LNCaP clone FGC (cell line): ENCODE results near the gene PCP4.
A peak's percentile ranks its signal among the peaks of the same experiment; 100 is the strongest.

Experiments used
- DNase-seq: peaks from one replicate; pipeline ENCODE4 v3.0.0-alpha.2; 2011; ENCODE audit warnings: low read depth
- H3K4me3 ChIP-seq: 2 replicates; pipeline ENCODE4 v1.5.1; 2011; ENCODE audit warnings: mild to moderate bottlenecking, low read depth, low read length, control low read depth
- TF ChIP-seq, protein P1 (sequence below): IDR thresholded peaks from 2 replicates; pipeline ENCODE4 v1.5.1; 2012; ENCODE audit warnings: mild to moderate bottlenecking; ENCODE audit not compliant: control insufficient read depth, insufficient read depth; ENCODE audit errors: extremely low read depth

The PCP4 gene

DNA sequence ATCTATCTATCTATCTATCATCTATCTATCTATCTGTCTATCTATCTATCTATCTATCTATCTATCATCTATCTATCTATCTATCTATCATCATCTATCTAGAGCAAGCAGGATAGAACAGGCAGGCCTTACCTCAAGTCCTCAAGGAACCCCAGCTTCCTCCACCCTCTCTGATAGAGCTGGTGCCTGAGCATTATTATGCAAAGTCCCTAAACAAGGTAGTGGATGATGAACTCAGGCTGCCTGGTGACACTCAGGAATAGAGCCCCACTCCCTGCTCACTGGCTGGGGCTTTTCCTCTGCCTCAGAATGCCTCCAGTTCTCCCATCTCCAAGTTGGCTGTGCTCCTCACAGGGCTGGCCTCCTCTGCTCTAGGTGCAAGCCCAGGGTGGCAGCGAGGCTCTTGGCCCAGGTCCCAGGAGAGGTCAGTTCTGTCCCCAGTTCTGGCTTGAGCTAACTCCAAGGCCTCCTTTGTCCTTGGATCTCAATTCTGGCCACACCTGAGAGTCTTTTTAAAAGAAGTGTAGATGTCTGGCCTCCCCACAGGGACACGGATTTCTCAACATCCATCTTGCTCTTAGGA, 60.2 kb downstream of the PCP4 start:
- TF ChIP-seq, protein P1, sequence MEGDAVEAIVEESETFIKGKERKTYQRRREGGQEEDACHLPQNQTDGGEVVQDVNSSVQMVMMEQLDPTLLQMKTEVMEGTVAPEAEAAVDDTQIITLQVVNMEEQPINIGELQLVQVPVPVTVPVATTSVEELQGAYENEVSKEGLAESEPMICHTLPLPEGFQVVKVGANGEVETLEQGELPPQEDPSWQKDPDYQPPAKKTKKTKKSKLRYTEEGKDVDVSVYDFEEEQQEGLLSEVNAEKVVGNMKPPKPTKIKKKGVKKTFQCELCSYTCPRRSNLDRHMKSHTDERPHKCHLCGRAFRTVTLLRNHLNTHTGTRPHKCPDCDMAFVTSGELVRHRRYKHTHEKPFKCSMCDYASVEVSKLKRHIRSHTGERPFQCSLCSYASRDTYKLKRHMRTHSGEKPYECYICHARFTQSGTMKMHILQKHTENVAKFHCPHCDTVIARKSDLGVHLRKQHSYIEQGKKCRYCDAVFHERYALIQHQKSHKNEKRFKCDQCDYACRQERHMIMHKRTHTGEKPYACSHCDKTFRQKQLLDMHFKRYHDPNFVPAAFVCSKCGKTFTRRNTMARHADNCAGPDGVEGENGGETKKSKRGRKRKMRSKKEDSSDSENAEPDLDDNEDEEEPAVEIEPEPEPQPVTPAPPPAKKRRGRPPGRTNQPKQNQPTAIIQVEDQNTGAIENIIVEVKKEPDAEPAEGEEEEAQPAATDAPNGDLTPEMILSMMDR, result no peak
- H3K4me3 ChIP-seq, result no peak overlapping the region
- no peak for DNase-seq

DNA sequence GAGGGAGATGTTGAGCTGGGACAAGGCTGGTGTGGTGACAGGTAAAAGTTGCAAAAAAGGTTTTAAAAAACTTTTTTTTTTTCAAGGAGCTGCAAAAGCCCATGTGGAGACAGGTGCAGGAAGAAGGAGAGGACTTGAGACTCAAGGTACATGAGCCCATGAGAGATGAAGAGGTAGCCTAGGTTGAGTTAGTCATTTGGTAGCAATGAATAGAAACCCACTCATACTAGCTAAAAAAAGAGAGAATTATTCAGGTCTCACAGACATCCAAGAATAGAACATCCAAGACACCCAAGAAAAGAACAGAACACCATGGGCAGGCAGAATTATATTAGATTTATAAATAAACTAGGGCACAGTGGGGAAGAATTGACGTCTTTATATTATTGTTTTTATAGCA, 65.1 kb downstream of the PCP4 start:
- TF ChIP-seq, protein P1, result no peak
- H3K4me3 ChIP-seq, result no peak overlapping the region
- DNase-seq, result no peak

DNA sequence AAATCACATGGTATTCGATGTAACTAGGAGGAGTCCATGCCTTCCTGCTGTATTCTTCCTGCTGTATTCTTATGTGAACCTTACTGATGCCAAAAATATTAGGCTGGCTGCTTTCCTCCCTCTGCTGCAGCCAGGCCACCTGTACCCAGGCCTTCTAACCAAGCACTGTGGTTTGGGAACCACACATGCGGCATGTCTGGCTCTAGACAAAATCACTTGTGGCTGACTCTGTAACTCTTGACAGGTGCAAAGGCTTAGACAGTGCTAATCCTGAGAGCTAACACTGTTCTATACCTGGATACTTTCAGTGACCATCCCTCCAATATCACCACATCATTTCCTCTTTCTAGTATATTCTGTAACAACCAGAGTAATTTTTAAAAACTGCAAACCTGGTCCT, 67.7 kb downstream of the PCP4 start:
- no peak for DNase-seq
- H3K4me3 ChIP-seq, result no peak overlapping the region
- TF ChIP-seq, protein P1, result no peak

DNA sequence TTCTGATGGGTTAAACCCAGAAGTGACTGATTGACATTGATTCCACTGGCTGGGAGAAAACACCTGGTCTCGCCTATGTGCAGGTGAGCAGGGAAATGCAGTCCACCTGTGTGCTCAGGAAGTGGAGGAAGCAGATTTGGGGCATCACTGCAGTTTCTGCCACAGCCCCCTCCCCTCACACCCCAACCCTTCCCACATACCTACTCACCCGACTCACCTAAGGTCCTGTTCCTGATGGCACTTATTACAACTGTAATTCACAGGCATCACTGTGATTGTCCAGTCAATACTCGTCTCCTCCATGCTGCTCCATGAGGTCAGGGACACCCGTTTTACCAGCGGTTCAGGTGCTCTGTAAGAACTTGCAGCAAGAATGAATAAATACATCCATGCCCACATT, 68.5 kb downstream of the PCP4 start:
- TF ChIP-seq, protein P1, result no peak
- DNase-seq, result no peak
- no peak overlapping the region for H3K4me3 ChIP-seq

DNA sequence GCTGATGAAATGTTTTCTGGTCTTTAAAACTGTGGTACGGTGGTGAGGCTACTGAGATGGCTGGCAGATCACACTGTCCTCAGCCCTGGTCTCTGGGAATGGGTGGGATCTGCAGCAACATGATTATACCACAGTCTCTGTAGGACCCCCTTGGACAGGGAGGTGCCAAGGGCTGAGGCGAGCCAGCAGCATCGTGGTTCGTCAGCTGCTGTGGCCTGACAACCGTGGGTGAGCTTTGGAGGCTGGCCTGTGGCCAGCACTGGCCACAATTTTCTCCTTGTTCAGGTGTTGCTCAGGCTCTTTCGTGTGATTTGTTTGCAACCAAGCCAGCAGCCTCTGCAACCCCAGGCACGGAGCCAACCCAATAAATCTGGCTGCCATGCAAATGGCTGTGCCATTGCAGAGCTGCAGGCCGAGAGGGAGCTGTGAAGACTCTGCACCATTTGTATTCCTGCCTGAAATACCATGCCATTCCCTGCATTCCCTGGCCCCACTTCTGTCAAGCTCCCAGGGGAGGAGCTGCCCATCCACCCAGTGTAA, 70.9 kb downstream of the PCP4 start:
- TF ChIP-seq, protein P1, result no peak
- peak; percentile 17 for DNase-seq
- no peak overlapping the region for H3K4me3 ChIP-seq

DNA sequence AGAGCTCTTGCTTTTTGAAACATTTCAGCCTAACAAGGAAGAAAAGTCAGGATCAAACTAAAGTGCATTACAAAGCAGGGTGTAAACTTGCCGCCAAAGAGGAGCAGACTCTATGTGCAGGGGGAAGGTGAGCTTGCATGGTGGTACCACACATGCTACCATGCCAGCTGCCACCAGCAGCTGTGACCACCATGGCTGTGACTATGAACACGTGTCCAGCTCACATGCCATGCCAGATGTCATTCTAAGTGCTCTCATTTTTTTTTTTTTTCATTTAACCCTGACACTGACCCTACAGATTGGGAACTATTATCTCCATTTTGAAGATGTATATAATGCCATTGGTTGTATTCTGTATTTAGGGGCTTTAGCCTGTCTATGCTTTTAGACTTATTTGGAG, 79.0 kb downstream of the PCP4 start:
- TF ChIP-seq, protein P1, result no peak
- no peak for DNase-seq
- H3K4me3 ChIP-seq, result no peak overlapping the region

DNA sequence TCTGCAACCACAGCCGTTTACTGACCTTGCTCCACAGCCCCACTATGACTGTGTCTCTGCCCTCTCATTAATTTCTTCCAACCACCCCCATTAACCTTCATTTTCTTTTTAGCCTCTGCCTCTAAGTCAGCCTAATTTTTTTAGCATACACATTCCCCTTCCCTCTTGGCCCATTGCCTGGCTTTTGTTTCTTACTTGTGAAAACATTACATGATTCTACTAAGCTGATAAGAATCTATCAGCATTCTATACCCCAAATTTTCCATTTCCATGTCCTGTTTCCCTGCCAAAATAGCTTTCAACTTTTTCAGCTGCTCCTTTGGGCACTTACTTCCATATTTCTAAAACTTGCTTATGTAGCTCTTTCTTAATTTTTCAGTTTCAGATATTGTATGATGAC, 79.8 kb downstream of the PCP4 start:
- no peak overlapping the region for H3K4me3 ChIP-seq
- TF ChIP-seq, protein P1, result no peak
- DNase-seq, result no peak
